HG02852 (cell line): ENCODE results near the gene MYL11.

Experiments used
- ATAC-seq: cut with Tn5 transposase; IDR thresholded peaks from one replicate; pipeline ENCODE4 v1.9.1; 2021; ENCODE audit warnings: mild to moderate bottlenecking, moderate library complexity; ENCODE audit not compliant: unreplicated experiment

Gene MYL11

GRCh38 chr16:30369938-30370455, 4.6 kb upstream of the MYL11 start:
- no peak for ATAC-seq

- ATAC-seq = peak; percentile 73
These were observed 4.0 kb upstream of the MYL11 start, which contains the start of gene TBC1D10B for GRCh38 chr16:30370456-30371247. TBC1D10B (minus strand) TSS chr16:30370494; CDS start chr16:30370183, 311 bp downstream.

GRCh38 chr16:30371248-30371816, 3.3 kb upstream of the MYL11 start:
- ATAC-seq = no peak

- no peak for ATAC-seq
These were observed 2.4 kb upstream of the MYL11 start for GRCh38 chr16:30372038-30372712.

GRCh38 chr16:30372725-30373124, 1.9 kb upstream of the MYL11 start:
- no peak for ATAC-seq

- no peak for ATAC-seq
These were observed 1.3 kb downstream of the MYL11 start for GRCh38 chr16:30375864-30376263.

- ATAC-seq = no peak
These were observed 1.9 kb downstream of the MYL11 start for GRCh38 chr16:30376461-30376902.

- ATAC-seq = no peak
These were observed 2.6 kb downstream of the MYL11 start for GRCh38 chr16:30377050-30377811.

- ATAC-seq = peak; percentile 41
These were observed 3.2 kb downstream of the MYL11 start for GRCh38 chr16:30377812-30378235.

- ATAC-seq = peak; percentile 86
These were observed 3.9 kb downstream of the MYL11 start for GRCh38 chr16:30378236-30379157.

GRCh38 chr16:30379158-30379783, 4.7 kb downstream of the MYL11 start:
- no peak for ATAC-seq

GRCh38 chr16:30380072-30380802, 5.6 kb downstream of the MYL11 start:
- no peak for ATAC-seq

GRCh38 chr16:30380803-30381208, 6.2 kb downstream of the MYL11 start:
- ATAC-seq = no peak

- no peak for ATAC-seq
These were observed 6.9 kb downstream of the MYL11 start for GRCh38 chr16:30381291-30382041.

GRCh38 chr16:30382111-30382881, 7.7 kb downstream of the MYL11 start, which contains the start of gene SEPTIN1:
SEPTIN1 (minus strand) TSS chr16:30382561; CDS start chr16:30382542, 19 bp downstream.
- ATAC-seq = no peak

GRCh38 chr16:30383521-30383920, 8.9 kb downstream of the MYL11 start:
- no peak for ATAC-seq

GRCh38 chr16:30394592-30395154, 20.1 kb downstream of the MYL11 start:
- no peak for ATAC-seq
